Smooth muscle cell (in vitro differentiated cells): ENCODE data around the gene TBX1. TPM values are rescaled to one million over a fixed set of nuclear protein-coding genes. Genes with fewer than 3 reads are reported as not detected.

Source experiments
- DNase-seq: peaks from one replicate; lab custom pipeline; 2025; ENCODE audit not compliant: unreplicated experiment; lab: John Stamatoyannopoulos, UW
- H2AFZ ChIP-seq: fragments of 200-600 bp; sonication (generic); 2 replicates; pipeline ENCODE4 v1.6.0; 2016; ENCODE audit warnings: antibody characterized with exemption, low read depth, mild to moderate bottlenecking
- H3F3A ChIP-seq: fragments of 200-600 bp; sonication (generic); 2 replicates; pipeline ENCODE4 v1.6.0; 2017; ENCODE audit warnings: antibody characterized with exemption, low read depth
- H3K27ac ChIP-seq: fragments of 200-600 bp; sonication (generic); 2 replicates; pipeline ENCODE4 v1.5.1; 2016; ENCODE audit warnings: low read depth, mild to moderate bottlenecking
- H3K27me3 ChIP-seq: fragments of 200-600 bp; sonication (generic); 2 replicates; pipeline ENCODE4 v1.6.1; 2016; ENCODE audit warnings: low read depth, mild to moderate bottlenecking
- H3K36me3 ChIP-seq: fragments of 200-600 bp; sonication (generic); 2 replicates; pipeline ENCODE4 v1.5.1; 2016; ENCODE audit warnings: low read depth
- H3K4me1 ChIP-seq: fragments of 200-600 bp; sonication (generic); 2 replicates; pipeline ENCODE4 v1.5.1; 2016; ENCODE audit warnings: low read depth
- H3K4me2 ChIP-seq: fragments of 200-600 bp; sonication (generic); 2 replicates; pipeline ENCODE4 v1.6.0; 2016; ENCODE audit warnings: mild to moderate bottlenecking
- H3K4me3 ChIP-seq: fragments of 200-600 bp; sonication (generic); 2 replicates; pipeline ENCODE4 v1.5.1; 2016; ENCODE audit warnings: mild to moderate bottlenecking
- H3K79me2 ChIP-seq: fragments of 200-600 bp; sonication (generic); 2 replicates; pipeline ENCODE4 v1.6.0; 2016; ENCODE audit warnings: low read depth, mild to moderate bottlenecking
- H3K9ac ChIP-seq: fragments of 200-600 bp; sonication (generic); 2 replicates; pipeline ENCODE4 v1.6.0; 2016; ENCODE audit warnings: low read depth
- H3K9me3 ChIP-seq: fragments of 200-600 bp; sonication (generic); replicated peaks from 2 replicates; pipeline ENCODE4 v1.5.1; 2016; ENCODE audit warnings: low read depth
- H4K20me1 ChIP-seq: fragments of 200-600 bp; sonication (generic); 2 replicates; pipeline ENCODE4 v1.6.0; 2016; ENCODE audit warnings: low read depth
- WGBS: methylation state at CpG from one replicate; pipeline ENCODE4 v1.1.7; 2016; ENCODE audit warnings: low lambda C conversion rate; 5-methylcytosine and 5-hydroxymethylcytosine counted together
- polyA plus RNA-seq: library from polyadenylated mRNA; unstranded; fragments of >200 nt; fragmentation: Nextera tagmentation; extraction: Ambion mirVana; gene quantifications from 2 replicates; pipeline ENCODE4 v1.2.1, GENCODE V29; 2016
- total RNA-seq: library from RNA; depleted of rRNA; stranded (reverse); fragments of >200 nt; gene quantifications from 2 replicates; pipeline ENCODE4 v1.2.3, GENCODE V29; 2014
- TF ChIP-seq, protein P1 (sequence below): fragments of 200-600 bp; sonication (generic); IDR thresholded peaks from 2 replicates; pipeline ENCODE4 v1.5.1; 2017; ENCODE audit warnings: borderline replicate concordance, mild to moderate bottlenecking, antibody characterized with exemption; ENCODE audit not compliant: insufficient read depth, poor library complexity, severe bottlenecking

The TBX1 gene
- total and polyA plus RNA-seq, 2 experiments from 2014 or later = not detected

DNA sequence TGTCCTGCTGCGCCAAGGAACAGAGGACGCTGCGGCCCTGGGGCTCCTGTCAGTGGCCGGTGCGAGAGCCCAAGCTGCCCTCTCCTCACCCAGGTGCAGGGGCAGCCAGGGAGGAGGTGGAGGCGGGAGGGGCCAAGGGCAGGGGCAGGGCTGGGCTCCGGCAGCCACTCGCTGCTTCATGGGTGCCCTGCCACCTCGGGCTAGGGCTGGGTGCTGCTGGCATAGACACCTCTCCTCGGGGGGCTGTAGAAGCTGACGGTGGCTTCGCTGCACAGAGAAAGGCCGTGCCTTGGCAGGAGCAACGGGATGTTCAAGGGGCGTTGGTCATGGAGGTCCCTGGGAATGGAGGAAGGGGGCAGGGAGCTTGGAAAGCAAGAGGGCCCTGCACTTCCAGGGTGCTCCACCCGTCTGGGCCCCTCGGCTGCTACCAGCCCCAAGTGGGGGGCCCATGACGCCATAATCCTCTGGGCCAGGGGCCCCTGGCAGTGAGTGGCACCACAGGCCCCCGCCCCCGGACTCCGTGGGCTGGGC, 1.6 kb upstream of the TBX1 start:
- TF ChIP-seq, protein P1, sequence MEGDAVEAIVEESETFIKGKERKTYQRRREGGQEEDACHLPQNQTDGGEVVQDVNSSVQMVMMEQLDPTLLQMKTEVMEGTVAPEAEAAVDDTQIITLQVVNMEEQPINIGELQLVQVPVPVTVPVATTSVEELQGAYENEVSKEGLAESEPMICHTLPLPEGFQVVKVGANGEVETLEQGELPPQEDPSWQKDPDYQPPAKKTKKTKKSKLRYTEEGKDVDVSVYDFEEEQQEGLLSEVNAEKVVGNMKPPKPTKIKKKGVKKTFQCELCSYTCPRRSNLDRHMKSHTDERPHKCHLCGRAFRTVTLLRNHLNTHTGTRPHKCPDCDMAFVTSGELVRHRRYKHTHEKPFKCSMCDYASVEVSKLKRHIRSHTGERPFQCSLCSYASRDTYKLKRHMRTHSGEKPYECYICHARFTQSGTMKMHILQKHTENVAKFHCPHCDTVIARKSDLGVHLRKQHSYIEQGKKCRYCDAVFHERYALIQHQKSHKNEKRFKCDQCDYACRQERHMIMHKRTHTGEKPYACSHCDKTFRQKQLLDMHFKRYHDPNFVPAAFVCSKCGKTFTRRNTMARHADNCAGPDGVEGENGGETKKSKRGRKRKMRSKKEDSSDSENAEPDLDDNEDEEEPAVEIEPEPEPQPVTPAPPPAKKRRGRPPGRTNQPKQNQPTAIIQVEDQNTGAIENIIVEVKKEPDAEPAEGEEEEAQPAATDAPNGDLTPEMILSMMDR = no peak
- Histone ChIP-seq H3K9me3 (no peaks in the 10 kb centered on the region), H3K36me3 (no peaks in the 10 kb centered on the region), H3K9ac (no peak overlapping the region), H3K27me3 (peaks cover 94% of the 10 kb centered on the region), H2AFZ (no peak overlapping the region), H3K4me2 (no peak overlapping the region), H3K27ac (no peak overlapping the region), H4K20me1 (no peaks in the 10 kb centered on the region), H3K79me2 (no peaks in the 10 kb centered on the region), H3F3A (no peaks in the 10 kb centered on the region), H3K4me3 (no peak overlapping the region), H3K4me1 (peaks cover 13% of the 10 kb centered on the region)
- no peak for DNase-seq
- whole genome bisulfite sequencing = 11% methylated on average over 16 of the region's 21 CpGs

- no peak overlapping the region for H2AFZ ChIP-seq
- no peak overlapping the region for H3K9ac ChIP-seq
- WGBS = 4% methylated on average over 20 of the region's 43 CpGs
- TF ChIP-seq, protein P1 = no peak
- H4K20me1 ChIP-seq = no peaks in the 10 kb centered on the region
- DNase-seq = no peak
- no peaks in the 10 kb centered on the region for H3K36me3 ChIP-seq
- peaks cover 94% of the 10 kb centered on the region for H3K27me3 ChIP-seq
- H3K4me2 ChIP-seq = peak overlapping the region; percentile 76
- H3K9me3 ChIP-seq = no peaks in the 10 kb centered on the region
- H3K79me2 ChIP-seq = no peaks in the 10 kb centered on the region
- no peak overlapping the region for H3K27ac ChIP-seq
- H3K4me1 ChIP-seq = peaks cover 13% of the 10 kb centered on the region
- H3F3A ChIP-seq = no peaks in the 10 kb centered on the region
- H3K4me3 ChIP-seq = no peak overlapping the region
These were observed 1.0 kb upstream of the TBX1 start for GRCh38 chr22:19759427-19760057.

DNA sequence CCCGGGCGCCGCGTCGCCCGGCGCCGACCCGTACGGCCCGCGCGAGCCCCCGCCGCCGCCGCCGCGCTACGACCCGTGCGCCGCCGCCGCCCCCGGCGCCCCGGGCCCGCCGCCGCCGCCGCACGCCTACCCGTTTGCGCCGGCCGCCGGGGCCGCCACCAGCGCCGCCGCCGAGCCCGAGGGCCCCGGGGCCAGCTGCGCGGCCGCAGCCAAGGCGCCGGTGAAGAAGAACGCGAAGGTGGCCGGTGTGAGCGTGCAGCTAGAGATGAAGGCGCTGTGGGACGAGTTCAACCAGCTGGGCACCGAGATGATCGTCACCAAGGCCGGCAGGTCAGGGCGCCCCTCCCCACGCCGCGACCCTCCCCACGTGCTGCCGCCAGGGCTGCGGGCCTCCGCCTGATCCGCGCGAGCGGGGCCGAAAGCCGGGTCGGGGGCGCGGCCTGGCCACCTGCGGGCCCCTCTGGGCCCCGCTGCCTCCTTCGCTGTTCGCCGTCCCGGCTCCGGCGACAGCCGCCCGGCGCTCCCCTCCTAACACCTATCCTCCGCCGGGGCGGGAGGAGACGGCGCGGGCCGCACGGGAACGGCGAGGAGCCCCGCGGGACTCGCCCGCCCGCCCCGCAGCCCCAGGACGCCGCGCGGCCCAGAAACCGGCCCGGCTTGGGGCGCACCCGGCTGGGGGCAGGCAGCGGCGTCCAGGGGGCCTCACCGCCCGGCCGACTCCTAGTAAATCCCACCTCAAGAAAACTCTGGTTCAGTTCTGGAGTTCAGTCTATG, 560 bp downstream of the TBX1 start:
- Histone ChIP-seq H3F3A (no peaks in the 10 kb centered on the region), H3K79me2 (no peaks in the 10 kb centered on the region), H3K4me2 (peak overlapping the region; percentile 82), H3K9me3 (no peaks in the 10 kb centered on the region), H3K9ac (no peak overlapping the region), H3K36me3 (no peaks in the 10 kb centered on the region), H3K4me1 (peaks cover 6% of the 10 kb centered on the region), H2AFZ (no peak overlapping the region), H3K27me3 (peaks cover 93% of the 10 kb centered on the region), H3K27ac (no peak overlapping the region), H4K20me1 (no peaks in the 10 kb centered on the region), H3K4me3 (no peak overlapping the region)
- no peak for DNase-seq
- TF ChIP-seq, protein P1 = no peak
- WGBS = 7% methylated on average over 40 of the region's 117 CpGs
